Measurements from ENCODE around the gene CEP120.

DNA sequence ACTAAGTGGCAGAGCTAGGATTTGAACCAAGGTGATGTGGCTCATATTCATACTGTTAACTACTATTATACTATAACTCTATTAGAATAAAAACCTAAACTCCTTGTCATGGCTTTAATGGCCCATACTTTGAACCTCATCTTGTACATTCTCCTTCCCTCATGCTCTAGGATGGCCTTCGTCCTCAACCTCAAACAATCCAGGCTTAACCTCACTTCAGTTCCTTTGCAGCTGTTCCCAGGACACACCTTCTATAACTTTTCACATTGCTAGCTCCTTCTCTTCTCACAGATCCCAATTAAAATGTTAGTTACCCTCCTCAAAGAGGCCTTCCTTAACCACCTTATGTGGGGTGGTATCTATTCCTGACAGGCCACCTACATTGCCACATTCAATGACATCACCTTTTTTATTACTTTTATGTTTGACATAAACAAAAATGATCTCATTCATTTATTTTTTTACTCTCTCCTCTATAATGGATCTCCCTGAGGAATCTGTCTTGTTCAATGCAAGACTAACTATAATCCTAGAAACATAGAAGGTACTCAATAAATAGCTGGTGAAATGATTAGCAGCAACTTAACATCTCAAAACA lies 53.7 kb downstream of the CEP120 start:
- TF ChIP-seq, protein P1, sequence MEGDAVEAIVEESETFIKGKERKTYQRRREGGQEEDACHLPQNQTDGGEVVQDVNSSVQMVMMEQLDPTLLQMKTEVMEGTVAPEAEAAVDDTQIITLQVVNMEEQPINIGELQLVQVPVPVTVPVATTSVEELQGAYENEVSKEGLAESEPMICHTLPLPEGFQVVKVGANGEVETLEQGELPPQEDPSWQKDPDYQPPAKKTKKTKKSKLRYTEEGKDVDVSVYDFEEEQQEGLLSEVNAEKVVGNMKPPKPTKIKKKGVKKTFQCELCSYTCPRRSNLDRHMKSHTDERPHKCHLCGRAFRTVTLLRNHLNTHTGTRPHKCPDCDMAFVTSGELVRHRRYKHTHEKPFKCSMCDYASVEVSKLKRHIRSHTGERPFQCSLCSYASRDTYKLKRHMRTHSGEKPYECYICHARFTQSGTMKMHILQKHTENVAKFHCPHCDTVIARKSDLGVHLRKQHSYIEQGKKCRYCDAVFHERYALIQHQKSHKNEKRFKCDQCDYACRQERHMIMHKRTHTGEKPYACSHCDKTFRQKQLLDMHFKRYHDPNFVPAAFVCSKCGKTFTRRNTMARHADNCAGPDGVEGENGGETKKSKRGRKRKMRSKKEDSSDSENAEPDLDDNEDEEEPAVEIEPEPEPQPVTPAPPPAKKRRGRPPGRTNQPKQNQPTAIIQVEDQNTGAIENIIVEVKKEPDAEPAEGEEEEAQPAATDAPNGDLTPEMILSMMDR (IDR thresholded peaks at IDR 0.05): no peak
- no peak for TF ChIP-seq POLR2A (IDR thresholded peaks at IDR 0.05)

Measured in adrenal gland (tissue), 5 donors.